Measurements from ENCODE around the gene OLFML3.
"Not testable (repeated sequence)": the region's sequence is repeated elsewhere in the genome, so short reads cannot be mapped to it uniquely, and the experiment has no call there.

OLFML3 gene

GRCh38 chr1:113978863-113979702 lies at the start of gene OLFML3:
OLFML3 (plus strand) TSS chr1:113979474; CDS start chr1:113979517, 43 bp downstream.
- peak; percentile 60 for DNase-seq

GRCh38 chr1:113929750-113930498 lies 49.4 kb upstream of the OLFML3 start:
- DNase-seq: no peak

- no peak for DNase-seq
Measured at GRCh38 chr1:113930499-113931161, 48.6 kb upstream of the OLFML3 start.

- no peak for DNase-seq
Measured at GRCh38 chr1:113931451-113931851, 47.8 kb upstream of the OLFML3 start.

- DNase-seq: no peak
Measured at GRCh38 chr1:113934006-113934405, 45.3 kb upstream of the OLFML3 start.

- no peak for DNase-seq
Measured at GRCh38 chr1:113934511-113935055, 44.7 kb upstream of the OLFML3 start.

GRCh38 chr1:113935176-113935575 lies 44.1 kb upstream of the OLFML3 start:
- DNase-seq: no peak

GRCh38 chr1:113935970-113936369 lies 43.3 kb upstream of the OLFML3 start:
- no peak for DNase-seq

GRCh38 chr1:113937146-113937545 lies 42.1 kb upstream of the OLFML3 start:
- no peak for DNase-seq

- DNase-seq: no peak
Measured at GRCh38 chr1:113938192-113938591, 41.1 kb upstream of the OLFML3 start.

- no peak for DNase-seq
Measured at GRCh38 chr1:113940365-113941244, 38.7 kb upstream of the OLFML3 start.

GRCh38 chr1:113941245-113941559 lies 38.1 kb upstream of the OLFML3 start:
- DNase-seq: no peak

- DNase-seq: no peak
Measured at GRCh38 chr1:113942527-113942926, 36.7 kb upstream of the OLFML3 start.

GRCh38 chr1:113943028-113943811 lies 36.1 kb upstream of the OLFML3 start:
- DNase-seq: no peak

- no peak for DNase-seq
Measured at GRCh38 chr1:113945329-113945728, 33.9 kb upstream of the OLFML3 start.

- no peak for DNase-seq
Measured at GRCh38 chr1:113946112-113946511, 33.2 kb upstream of the OLFML3 start.

- no peak for DNase-seq
Measured at GRCh38 chr1:113946678-113947387, 32.4 kb upstream of the OLFML3 start.

- no peak for DNase-seq
Measured at GRCh38 chr1:113947388-113948107, 31.7 kb upstream of the OLFML3 start.

GRCh38 chr1:113948151-113948550 lies 31.1 kb upstream of the OLFML3 start:
- not testable (repeated sequence) for DNase-seq

- no peak for DNase-seq
Measured at GRCh38 chr1:113949007-113949406, 30.3 kb upstream of the OLFML3 start.

Data from NCI-H187 treated with DMSO at 0.1 percent for 48 hours (cell line).